HT-29 (cell line): Measurements from ENCODE around the gene RAD18. TPM values are rescaled to one million over a fixed set of nuclear protein-coding genes. Genes with fewer than 3 reads are reported as not detected.

ENCODE experiments used
- DNase-seq: peaks from one replicate; pipeline ENCODE4 v3.0.0-alpha.2; 2015; ENCODE audit warnings: low spot score
- total RNA-seq: library from RNA; depleted of rRNA; stranded (reverse); fragments of >200 nt; shearing (Covaris generic); gene quantifications from 2 replicates; pipeline ENCODE4 v1.2.3, GENCODE V29; 2014

RAD18 gene
- total RNA-seq, 1 experiment from 2014 or later, result 3.8 TPM

DNA sequence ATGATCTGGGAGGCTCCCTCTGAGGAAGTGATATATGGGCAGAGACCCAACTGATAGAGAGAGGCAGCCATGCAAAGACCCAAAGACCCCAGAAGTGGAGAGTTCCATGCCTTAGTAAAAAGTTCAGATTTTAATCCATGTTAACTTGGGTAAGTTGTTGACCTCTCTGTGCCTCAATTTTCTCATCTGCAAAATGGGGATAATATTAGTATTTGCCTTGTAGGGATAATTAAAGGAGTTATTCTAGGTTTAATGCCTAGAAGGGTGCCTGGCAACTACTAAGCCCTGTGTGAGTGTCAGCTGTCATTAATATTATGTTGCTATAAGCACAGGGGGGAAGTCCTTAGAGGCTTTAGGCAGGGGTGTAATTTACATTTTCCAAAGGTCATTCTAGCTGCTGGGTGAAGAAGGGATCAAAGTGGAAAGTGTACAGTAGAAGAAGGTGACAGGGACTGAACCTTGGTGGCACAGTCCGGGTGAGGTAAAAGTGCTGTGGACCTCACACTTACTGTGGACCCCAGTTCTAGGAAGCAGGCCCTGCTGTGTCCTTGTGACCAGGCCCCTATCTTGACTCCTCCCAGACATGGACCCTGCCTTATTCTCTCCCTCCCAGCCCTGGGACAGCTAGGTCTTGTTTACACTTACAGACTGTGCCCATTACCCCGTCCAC is 3.0 kb upstream of the RAD18 start:
- DNase-seq, result no peak

DNA sequence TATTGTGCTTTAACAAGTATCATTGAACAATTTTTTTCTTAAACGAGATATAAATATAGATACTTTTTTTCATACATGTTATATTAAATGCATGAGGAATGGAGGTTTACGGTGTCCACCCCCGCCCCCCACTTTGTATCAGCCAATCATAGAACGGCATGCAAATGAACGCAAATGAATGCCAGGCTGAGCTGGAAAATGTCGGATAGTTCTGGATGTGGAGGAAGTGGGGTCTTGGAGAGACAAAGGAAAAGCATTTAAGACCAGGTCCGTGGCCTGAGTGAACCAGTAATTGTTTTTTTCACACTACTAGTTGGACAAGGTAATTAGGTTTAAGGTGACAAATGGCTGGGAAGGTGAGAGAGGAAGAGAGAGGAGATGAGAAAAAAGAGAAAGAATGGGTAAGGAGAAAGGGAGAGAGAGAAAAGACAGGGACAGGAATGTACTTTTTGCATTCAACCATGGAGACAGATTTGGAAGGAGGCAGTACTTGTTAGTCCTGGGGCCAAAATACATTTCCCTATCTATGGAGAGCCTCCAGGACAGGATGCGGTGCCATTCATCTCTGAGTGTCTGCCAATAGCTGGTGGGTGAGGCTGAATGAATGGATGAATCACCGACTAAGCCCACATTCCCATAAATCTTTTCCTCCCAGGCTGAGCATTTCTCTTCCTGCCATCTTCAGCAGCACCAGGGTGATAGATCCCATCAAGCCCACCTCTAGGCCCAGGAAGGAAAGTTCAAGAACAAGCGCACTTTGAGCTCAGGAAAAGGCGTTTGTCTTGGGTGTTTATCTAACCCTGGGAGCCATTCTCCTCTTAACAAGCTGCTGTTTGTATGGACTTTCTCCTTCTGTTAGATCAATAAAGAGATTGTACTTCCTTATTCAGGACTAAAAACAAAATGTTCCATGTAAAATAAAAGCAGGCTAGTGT is 1.4 kb upstream of the RAD18 start:
- DNase-seq, result peak; percentile 81

DNA sequence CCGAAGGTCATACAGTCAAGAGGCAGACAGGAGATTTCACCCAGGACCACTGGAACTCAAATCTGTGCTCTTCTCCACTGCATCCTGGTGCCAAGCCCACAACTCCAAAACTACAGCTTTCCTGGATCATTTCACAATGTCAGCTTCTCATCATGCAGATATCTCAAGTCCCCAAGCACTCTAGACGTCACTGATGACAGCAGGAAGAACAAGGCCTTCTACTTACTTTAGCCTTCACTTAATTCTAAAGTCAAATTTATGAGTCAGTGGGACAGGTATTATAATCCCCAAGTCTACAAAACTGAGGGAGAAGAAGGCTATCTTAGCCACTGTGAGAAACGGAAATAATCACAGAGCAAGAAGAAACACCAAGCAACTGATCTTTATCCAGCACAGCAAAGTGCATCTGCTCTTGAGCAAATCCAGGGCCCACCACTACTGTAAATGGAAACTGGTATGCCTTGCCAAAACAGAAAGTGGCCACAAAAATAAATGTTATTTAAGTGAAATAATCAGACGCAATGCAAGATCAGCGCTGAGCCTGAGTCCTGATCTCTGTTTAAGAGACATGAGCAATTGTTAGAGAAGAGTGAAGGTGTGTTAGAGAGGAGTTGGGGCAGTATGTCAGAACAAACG is 928 bp downstream of the RAD18 start:
- DNase-seq, result no peak

DNA sequence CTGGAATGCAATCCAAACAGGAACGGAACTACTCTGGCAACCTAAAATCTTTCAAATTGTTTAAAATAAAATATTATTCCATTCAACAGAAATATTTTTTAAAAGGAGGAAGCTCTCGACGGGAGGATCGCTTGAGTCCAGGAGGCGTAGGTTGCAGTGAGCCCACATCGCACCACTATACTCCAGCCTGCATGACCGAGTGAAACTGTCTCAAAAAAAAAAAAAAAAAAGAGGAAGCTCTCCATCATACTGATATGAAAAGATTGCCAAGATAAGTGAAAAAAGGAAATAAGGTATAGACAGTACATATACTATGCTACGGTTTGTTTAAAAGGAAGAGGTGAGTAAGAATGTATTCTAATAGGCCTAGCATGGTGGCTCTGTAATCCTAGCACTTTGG is 3.6 kb downstream of the RAD18 start:
- no peak for DNase-seq

DNA sequence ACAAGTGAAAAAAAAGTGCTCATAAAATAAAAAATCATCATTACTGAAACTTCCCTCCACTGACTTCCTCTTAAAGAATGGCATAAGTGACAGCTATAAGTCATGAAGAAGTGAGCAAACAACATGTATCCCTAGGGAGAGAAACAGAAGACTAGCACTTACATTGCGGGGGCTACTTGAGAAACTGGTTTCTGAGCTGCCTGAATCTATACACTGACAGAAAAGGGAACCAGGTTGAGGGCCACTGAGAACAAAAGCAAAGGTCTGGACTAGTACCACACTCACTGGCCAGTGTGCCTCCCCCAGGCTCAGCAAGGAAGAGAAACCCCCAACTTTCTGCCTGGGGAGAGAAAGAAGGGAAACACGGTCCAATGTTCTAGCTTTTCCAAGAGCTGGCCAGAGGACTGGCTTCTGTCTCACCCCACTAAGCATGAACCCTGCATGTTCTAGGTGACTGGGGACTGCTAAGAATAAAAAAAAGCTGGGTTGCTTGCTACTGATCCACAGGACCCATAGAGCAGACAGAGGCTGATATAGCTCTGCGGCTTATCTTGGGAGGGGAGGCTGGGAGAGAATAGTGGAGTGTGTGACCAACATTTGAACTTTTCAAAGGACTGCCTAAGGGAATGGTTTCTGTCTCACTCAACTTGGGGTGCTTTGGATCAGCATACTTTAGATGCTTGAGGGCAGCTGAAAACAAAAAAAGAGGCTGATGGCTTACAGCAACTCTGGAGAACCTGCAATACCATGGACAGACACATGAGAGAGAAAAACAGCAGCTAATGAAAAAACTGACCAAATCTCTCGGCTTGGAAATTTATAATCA is 8.1 kb downstream of the RAD18 start:
- no peak for DNase-seq

DNA sequence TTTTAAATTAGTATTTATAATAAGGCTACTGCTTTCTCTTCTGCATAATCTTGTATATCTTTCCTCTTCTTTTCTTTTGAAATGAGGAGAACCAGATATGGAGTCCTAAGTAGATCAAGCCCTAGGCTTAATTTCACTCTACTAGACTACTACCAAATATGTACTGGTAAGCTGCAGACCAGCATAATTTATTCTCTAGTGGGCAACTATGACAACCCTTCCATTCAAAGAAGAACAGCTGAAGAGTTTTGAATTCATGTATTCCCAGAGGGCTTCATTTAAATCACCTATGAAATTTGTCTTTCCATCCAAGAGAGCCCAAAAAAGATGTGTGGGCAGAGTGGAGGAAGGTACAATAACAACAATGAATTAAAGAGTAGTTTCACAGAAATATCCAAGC is 10.0 kb downstream of the RAD18 start:
- no peak for DNase-seq

DNA sequence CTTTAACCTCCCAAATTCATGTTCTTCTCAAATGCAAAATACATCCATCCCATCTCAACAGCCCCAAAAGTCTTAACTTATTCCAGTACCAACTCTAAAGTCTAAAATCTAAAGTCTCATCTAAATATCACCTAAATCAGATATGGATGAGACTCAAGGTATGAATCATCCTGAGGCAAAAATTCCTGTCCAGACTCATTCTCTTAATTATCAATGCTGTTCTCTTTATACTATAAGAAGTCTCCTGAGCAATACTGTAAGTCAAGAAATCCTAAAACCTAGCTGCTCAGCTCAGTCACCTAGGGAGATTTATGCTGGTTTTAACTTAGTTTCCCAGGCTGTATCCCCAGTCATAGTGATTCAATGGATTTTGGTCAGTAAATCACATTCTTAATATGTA is 11.1 kb downstream of the RAD18 start:
- DNase-seq, result no peak

DNA sequence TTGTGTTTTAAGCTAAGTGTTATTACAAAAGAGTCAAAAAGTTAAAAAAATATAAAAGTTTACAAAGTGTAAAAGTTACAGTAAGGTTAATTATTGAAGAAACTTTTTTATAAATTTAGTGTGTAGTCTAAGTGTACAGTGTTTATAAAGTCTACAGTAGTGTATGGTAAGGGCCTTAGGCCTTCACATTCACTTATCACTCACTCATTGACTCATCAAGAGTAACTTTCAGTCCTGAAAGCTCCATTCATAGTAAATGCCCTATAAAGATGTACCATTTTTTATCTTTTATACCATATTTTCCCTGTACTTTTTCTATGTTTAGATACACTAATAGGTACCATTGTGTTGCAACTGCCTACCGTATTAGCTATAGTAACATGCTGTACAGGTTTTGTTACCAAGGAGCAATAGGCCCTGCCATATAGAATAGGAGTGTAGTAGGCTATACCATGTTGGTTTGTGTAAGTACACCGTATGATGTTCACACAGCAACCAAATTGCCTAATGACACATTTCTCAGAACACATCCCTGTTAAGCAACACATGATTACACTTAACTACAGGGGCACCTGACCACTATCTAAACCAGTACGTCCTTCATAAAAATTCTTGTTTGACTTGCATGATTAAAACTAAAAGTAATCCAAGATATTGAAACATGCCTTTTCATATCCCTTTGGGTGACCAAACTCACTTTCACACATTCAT is 17.2 kb downstream of the RAD18 start:
- no peak for DNase-seq

DNA sequence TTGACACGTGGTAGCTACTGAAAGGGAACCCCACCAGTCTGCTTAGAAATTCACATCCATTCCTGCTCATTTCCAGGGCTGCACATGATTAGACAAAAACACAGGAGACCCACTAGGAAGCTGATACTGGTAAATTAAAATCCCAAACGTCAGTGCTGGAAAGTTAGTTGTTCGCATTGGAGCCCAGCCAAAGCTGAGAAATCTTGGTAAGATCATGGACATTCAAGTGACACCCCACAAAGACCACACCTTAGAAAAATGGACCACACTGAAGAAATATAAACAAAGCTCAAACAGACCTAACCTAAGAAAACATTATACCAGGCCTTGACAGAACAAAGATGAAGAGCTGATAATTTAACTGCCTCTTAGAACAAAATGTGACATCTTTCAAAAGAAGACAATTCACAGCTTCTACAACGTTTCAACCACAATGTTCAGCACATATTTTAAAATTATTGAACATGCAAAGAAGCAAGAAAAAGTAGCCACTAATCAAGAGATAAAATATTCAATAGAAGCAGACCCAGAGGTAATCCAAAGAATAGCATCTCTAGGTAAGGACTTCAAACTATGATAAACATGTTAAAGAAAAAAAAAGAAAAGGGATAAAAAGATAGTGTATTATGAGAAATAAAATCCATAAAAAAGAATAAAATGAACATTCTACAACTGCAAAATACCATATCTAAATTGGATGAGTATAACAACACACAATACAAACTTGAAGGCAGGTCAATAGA is 20.4 kb downstream of the RAD18 start:
- DNase-seq, result no peak

DNA sequence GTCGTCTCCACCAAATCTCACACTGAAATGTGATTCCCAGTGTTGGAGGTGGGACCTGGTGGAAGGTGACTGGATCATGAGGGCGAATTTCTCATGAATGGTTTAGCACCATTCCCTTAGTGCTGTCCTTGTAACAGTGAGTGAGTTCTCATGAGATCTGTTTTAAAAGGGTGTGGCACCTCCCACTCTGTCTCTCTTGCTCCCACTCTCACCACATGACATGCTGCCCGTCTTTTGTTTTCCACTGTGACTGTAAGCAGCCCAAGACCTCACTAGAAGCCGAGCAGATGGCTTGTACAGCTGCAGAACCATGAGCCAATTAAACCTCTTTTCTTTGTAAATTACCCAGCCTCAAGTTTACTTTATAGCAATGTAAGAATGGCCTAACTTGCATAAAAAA is 21.2 kb downstream of the RAD18 start:
- no peak for DNase-seq

DNA sequence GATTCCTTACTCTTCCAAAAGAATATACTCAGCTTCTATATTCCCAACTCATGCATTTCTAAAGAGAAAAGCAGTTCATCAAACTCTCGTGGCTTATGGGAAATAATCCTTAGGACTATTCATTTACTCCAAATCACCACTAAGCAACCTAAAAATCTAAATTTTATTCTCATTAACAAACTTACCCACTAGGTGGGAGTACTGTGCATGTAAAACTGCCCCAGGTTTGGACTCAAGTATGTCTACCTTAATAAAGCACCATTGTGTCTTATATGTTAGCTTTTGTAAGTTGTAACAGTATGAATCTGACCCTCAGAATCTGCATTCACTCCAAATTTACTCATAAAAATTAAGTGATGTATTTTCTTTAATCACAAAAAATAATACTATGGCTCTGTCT is 25.3 kb downstream of the RAD18 start:
- peak; percentile 53 for DNase-seq

DNA sequence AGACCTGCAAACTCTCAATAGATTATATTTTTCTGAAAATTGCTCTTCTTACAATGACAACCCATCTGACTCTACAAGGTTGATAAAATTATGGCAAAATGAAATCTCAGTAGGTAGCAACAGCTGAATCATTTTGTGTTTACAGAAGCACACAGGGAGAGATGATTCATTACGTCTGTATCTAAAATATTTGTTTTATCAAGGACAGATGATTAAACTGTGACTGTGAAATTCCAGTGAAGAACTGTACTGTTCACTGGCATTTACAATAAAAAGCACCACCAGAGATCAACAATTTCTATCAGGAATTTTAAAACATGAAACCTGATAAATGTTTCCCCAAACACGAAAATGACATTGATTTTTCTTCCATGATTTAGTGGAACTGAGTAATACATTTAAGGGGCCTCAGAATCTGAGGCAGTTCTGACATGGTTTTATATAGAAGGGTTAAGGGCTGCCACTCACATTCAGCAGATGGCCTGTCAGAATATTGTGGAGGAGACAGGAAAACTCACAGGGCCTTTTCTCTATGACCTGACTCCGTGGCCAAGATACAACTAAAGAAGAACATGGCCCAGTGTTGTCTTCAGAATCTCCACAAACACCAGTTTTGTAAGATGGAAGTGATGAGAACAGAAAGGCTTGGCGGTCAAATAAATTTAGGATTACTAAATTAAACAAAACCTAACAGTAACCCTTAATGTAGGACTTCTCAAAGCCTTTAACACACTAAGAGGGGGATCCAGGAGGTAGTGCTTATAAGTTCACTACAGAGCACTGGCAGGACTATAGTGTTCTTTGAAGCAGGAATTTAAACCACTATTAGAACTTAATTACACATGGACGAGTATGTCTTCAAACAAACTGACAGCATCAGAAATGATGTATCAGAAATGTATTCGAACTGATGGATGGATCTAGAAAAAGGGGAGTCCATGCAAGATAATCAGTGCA is 25.9 kb downstream of the RAD18 start:
- DNase-seq, result peak; percentile 5

DNA sequence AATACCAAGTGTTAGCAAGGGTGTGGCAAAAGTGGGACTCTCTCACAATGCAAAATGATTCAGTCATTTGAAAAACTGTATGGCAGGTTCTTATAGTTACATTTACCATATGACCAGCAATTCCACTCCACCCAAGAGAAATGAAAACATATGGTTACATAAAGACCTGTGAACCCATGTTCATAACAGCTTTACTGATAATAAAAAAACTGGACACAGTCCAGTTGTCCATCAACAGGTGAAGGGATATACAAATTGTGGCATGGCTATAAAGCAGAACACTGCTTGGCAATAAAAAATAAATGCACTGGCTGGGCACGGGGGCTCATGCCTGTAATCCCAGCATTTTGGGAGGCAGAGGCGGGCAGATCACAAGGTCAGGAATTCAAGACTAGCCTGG is 30.8 kb downstream of the RAD18 start:
- no peak for DNase-seq

DNA sequence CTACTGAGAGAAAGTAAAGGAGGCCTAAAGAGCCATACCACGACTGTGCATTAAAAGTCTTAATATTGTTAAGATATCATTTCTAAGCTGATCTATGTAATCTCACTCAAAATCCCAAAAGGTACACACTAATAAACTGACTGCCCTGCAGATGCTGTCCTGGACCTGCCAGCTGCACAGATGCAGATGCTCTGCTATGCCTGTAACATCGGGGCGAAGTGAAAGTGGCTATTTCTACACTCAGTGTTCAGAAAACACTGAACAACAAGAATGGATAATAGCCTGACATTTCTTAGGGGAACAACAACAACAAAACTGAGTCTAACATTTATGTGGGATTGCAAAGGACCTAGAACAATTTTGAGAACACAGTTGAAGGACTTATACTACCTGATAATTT is 31.9 kb downstream of the RAD18 start:
- DNase-seq, result no peak

DNA sequence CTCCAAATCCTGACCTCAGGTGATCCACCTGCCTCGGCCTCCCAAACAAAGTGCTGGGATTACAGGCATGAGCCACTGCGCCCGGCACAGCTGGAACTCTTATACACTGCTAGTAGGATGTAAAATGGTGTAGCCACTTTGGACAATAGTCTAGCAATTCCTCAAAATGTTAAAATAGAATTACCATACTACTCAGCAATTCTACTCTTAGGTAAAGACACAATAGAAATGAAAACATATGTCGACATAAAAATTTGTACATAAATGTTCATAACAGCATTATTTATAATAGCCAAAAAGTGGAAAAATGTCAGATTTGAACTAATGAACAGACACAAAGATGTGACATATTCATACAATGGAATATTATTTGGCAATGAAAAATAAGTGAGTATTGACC is 33.4 kb downstream of the RAD18 start:
- DNase-seq, result no peak

DNA sequence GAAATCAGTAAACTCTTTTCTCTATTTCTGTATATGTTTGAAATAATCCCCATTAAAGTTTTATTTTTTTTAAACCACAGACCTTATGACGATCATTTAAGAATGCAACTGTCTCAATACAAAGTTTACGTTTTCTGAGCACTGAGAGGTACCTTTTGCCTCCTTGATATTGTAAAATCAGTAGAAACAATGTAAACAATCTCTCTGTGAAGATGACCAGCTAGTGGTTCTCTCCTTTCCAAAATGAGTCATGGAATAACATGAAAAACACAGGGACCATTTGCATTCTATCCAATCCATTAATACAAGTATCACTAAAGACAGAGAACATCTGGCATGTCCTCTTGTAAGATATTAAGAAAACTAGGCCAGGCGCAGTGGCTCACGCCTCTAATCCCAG is 48.8 kb downstream of the RAD18 start:
- no peak for DNase-seq

DNA sequence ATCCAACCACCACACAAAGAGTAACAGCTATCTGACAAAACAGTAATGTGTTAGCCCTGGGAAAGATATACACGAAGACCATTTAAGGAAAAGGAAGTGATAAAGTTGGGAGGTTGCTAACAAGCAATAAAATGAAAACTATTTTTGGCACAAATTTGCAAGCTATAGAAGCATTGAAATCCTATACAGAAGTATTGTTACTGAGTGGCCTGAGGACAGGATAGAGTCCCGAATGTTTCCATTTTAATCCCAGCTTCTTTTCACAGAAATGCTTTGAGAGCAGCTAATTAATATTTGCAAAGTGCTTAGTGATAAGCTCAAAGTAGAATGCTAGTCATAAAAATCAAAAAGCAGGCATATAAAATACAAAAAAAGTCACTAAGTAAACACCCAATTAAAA is 51.5 kb downstream of the RAD18 start:
- no peak for DNase-seq

DNA sequence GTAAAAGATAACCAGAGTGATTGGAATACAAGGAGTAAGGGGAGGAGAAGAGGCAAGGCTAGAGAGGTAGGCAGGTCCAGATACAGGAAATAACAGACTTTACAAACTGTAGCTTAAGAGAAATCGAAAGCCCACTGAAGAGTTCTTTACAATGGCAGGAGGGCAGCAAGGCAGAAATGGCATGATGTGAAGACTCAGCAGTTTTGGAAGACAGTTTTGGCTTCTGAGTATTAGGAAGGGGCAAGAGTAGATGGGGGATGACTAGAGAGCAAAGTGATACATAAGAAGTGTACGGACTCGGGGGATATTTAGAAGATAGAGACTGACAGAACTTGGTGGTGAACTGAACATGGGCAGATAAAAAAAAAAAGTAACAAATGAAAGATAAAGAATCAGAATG is 54.1 kb downstream of the RAD18 start:
- DNase-seq, result no peak

DNA sequence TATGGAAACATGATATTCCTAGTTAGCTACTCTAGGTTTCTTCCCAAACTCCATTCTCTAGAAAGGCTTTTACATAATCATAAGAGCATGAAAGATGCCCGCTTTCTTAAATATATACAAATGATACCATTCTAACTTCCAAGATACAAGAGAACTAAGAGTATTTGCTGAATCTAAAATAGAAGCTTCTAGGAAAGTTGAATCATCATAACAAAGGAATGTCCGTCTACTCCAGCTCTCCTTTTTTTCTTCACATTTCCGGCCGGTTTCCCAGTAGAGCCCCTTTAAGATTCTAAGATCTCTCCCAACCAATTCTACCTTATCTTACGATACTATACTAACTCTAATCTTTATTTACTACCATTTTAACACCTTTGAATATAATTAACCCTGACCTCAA is 60.1 kb downstream of the RAD18 start:
- DNase-seq, result no peak
